GM21619 (cell line): ENCODE results near the gene SPART.

ENCODE experiments used
- ATAC-seq: cut with Tn5 transposase; IDR thresholded peaks from one replicate; pipeline ENCODE4 v1.9.1; 2021; ENCODE audit not compliant: unreplicated experiment

SPART gene

GRCh38 chr13:36258831-36259230 lies 87.4 kb downstream of the SPART start:
- no peak for ATAC-seq
